HG02588 (cell line): ENCODE data around the gene TNS3.
A peak's percentile ranks its signal among the peaks of the same experiment; 100 is the strongest.
"Not testable (repeated sequence)": the region's sequence is repeated elsewhere in the genome, so short reads cannot be mapped to it uniquely, and the experiment has no call there.

ENCODE experiments used
- ATAC-seq: cut with Tn5 transposase; IDR thresholded peaks from one replicate; pipeline ENCODE4 v1.9.1; 2021; ENCODE audit warnings: mild to moderate bottlenecking, moderate library complexity; ENCODE audit not compliant: unreplicated experiment

The TNS3 gene

GRCh38 chr7:47603514-47604255 lies 21.8 kb upstream of the TNS3 start:
- ATAC-seq = not testable (repeated sequence)

GRCh38 chr7:47602272-47603004 lies 20.5 kb upstream of the TNS3 start:
- ATAC-seq = no peak

- ATAC-seq = peak; percentile 2
Observed at GRCh38 chr7:47601881-47602249, 20.0 kb upstream of the TNS3 start.

GRCh38 chr7:47601119-47601880 lies 19.4 kb upstream of the TNS3 start:
- ATAC-seq = peak; percentile 56

- ATAC-seq = peak; percentile 37
Observed at GRCh38 chr7:47600199-47601118, 18.5 kb upstream of the TNS3 start.

- ATAC-seq = no peak
Observed at GRCh38 chr7:47597379-47597778, 15.5 kb upstream of the TNS3 start.

- no peak for ATAC-seq
Observed at GRCh38 chr7:47596502-47597202, 14.7 kb upstream of the TNS3 start.

- no peak for ATAC-seq
Observed at GRCh38 chr7:47594406-47594805, 12.5 kb upstream of the TNS3 start.

GRCh38 chr7:47591655-47592572 lies 10.0 kb upstream of the TNS3 start:
- ATAC-seq = no peak

GRCh38 chr7:47591089-47591654 lies 9.3 kb upstream of the TNS3 start:
- no peak for ATAC-seq

- ATAC-seq = not testable (repeated sequence)
Observed at GRCh38 chr7:47590215-47590614, 8.3 kb upstream of the TNS3 start.

GRCh38 chr7:47588704-47589225 lies 6.9 kb upstream of the TNS3 start:
- no peak for ATAC-seq

- no peak for ATAC-seq
Observed at GRCh38 chr7:47587976-47588375, 6.1 kb upstream of the TNS3 start.

GRCh38 chr7:47587351-47587750 lies 5.4 kb upstream of the TNS3 start:
- no peak for ATAC-seq

GRCh38 chr7:47586925-47587324 lies 5.0 kb upstream of the TNS3 start:
- no peak for ATAC-seq

- ATAC-seq = not testable (repeated sequence)
Observed at GRCh38 chr7:47586161-47586670, 4.3 kb upstream of the TNS3 start.

GRCh38 chr7:47584536-47584895 lies 2.6 kb upstream of the TNS3 start:
- no peak for ATAC-seq
